Measurements from ENCODE around the gene GCN1. TPM values are rescaled to one million over a fixed set of nuclear protein-coding genes. Genes with fewer than 3 reads are reported as not detected.

GCN1 gene
- total and polyA plus RNA-seq, 2 donors from 2014 or later = 12.2 to 77.6 TPM

GRCh38 chr12:120086801-120087621 is 107.5 kb downstream of the GCN1 start:
- Histone ChIP-seq H3K27me3 (ENCODE audit: control insufficient read depth, insufficient read depth, low read length) (no peaks in the 10 kb centered on the region), H3K27ac (ENCODE audit: low read depth in 2 of 2, low read length in 2 of 2) (peak overlapping the region; percentile 69 to 73), H3K36me3 (ENCODE audit: control insufficient read depth in 2 of 3, insufficient read depth in 3 of 3, low read length in 3 of 3) (peaks cover 0 to 33% (median 10%) of the 10 kb centered on the region in 3 donors), H3K9me3 (ENCODE audit: control insufficient read depth in 2 of 3, insufficient read depth in 1 of 3, low read length in 3 of 3) (no peaks in the 10 kb centered on the region), H3K4me1 (ENCODE audit: control insufficient read depth in 2 of 3, insufficient read depth in 2 of 3, low read depth in 1 of 3, low read length in 3 of 3) (peaks cover 0 to 5% (median 0%) of the 10 kb centered on the region in 3 donors), H3K9ac (ENCODE audit: low read length in 3 of 3) (peak overlapping the region in 1 of 3 donors; percentile 67), H3K4me3 (ENCODE audit: low read length in 3 of 3) (peak overlapping the region; percentile 13 to 53 (median 48))
- intact Hi-C loops (cut with DNase I) = no loop called here
- DNase-seq (peak; percentile 99), FAIRE-seq (peak; percentile 74)
- peak; percentile 97 for TF ChIP-seq CTCF (IDR thresholded peaks at IDR 0.05; ENCODE audit: borderline replicate concordance, extremely low read depth, insufficient read depth)

GRCh38 chr12:120085920-120086645 is 108.4 kb downstream of the GCN1 start:
- no peak for FAIRE-seq
- H3K4me3 ChIP-seq (ENCODE audit: low read length in 3 of 3) = no peak overlapping the region
- intact Hi-C loops (cut with DNase I) = no loop called here
- no peak for TF ChIP-seq CTCF (IDR thresholded peaks at IDR 0.05; ENCODE audit: borderline replicate concordance, extremely low read depth, insufficient read depth)
- no peaks in the 10 kb centered on the region for H3K27me3 ChIP-seq (ENCODE audit: control insufficient read depth, insufficient read depth, low read length)
- peak overlapping the region in 1 of 3 donors; percentile 48 for H3K9ac ChIP-seq (ENCODE audit: low read length in 3 of 3)
- peaks cover 0 to 5% (median 0%) of the 10 kb centered on the region in 3 donors for H3K4me1 ChIP-seq (ENCODE audit: control insufficient read depth in 2 of 3, insufficient read depth in 2 of 3, low read depth in 1 of 3, low read length in 3 of 3)
- no peak for DNase-seq
- no peak overlapping the region for H3K27ac ChIP-seq (ENCODE audit: low read depth in 2 of 2, low read length in 2 of 2)
- H3K9me3 ChIP-seq (ENCODE audit: control insufficient read depth in 2 of 3, insufficient read depth in 1 of 3, low read length in 3 of 3) = no peaks in the 10 kb centered on the region
- peaks cover 0 to 25% (median 10%) of the 10 kb centered on the region in 3 donors for H3K36me3 ChIP-seq (ENCODE audit: control insufficient read depth in 2 of 3, insufficient read depth in 3 of 3, low read length in 3 of 3)

- Histone ChIP-seq H3K27me3 (ENCODE audit: control insufficient read depth, insufficient read depth, low read length) (no peaks in the 10 kb centered on the region), H3K9me3 (ENCODE audit: control insufficient read depth in 2 of 3, insufficient read depth in 1 of 3, low read length in 3 of 3) (no peaks in the 10 kb centered on the region), H3K27ac (ENCODE audit: low read depth in 2 of 2, low read length in 2 of 2) (no peak overlapping the region), H3K4me1 (ENCODE audit: control insufficient read depth in 2 of 3, insufficient read depth in 2 of 3, low read depth in 1 of 3, low read length in 3 of 3) (peaks cover 0 to 2% (median 0%) of the 10 kb centered on the region in 3 donors), H3K9ac (ENCODE audit: low read length in 3 of 3) (no peak overlapping the region), H3K4me3 (ENCODE audit: low read length in 3 of 3) (no peak overlapping the region), H3K36me3 (ENCODE audit: control insufficient read depth in 2 of 3, insufficient read depth in 3 of 3, low read length in 3 of 3) (peaks cover 0 to 9% (median under 1%) of the 10 kb centered on the region in 3 donors)
- no peak for FAIRE-seq
- intact Hi-C loops (cut with DNase I) = no loop called here
- no peak for DNase-seq
- no peak for TF ChIP-seq CTCF (IDR thresholded peaks at IDR 0.05; ENCODE audit: borderline replicate concordance, extremely low read depth, insufficient read depth)
Observed at GRCh38 chr12:120081641-120082040, 112.9 kb downstream of the GCN1 start.
